Effector memory CD4-positive, alpha-beta T cell (primary cell): ENCODE results near the gene LRFN4.

Experiments used
- DNase-seq, 3 donors: peaks; one replicate each; pipeline ENCODE4 v3.0.0-alpha.2; 2020
- H3K27ac ChIP-seq: 2 replicates; pipeline ENCODE4 v1.7.0; 2013; ENCODE audit warnings: mild to moderate bottlenecking, low read length, moderate library complexity; ENCODE audit not compliant: insufficient read depth, poor library complexity, severe bottlenecking
- H3K27me3 ChIP-seq: replicated peaks from 2 replicates; pipeline ENCODE4 v1.7.0; 2013; ENCODE audit warnings: mild to moderate bottlenecking, low read length; ENCODE audit not compliant: insufficient read depth, control insufficient read depth, poor library complexity, severe bottlenecking
- H3K36me3 ChIP-seq: 2 replicates; pipeline ENCODE4 v1.7.0; 2013; ENCODE audit warnings: mild to moderate bottlenecking, low read length, moderate library complexity; ENCODE audit not compliant: control insufficient read depth, insufficient read depth
- H3K4me1 ChIP-seq: 2 replicates; pipeline ENCODE4 v1.7.0; 2013; ENCODE audit warnings: low read length, mild to moderate bottlenecking; ENCODE audit not compliant: control insufficient read depth, insufficient read depth, poor library complexity, severe bottlenecking
- H3K4me3 ChIP-seq: 2 replicates; pipeline ENCODE4 v1.7.0; 2013; ENCODE audit warnings: low read length, low read depth, mild to moderate bottlenecking; ENCODE audit not compliant: insufficient read depth, poor library complexity, severe bottlenecking
- H3K9me3 ChIP-seq: 2 replicates; pipeline ENCODE4 v1.7.0; 2013; ENCODE audit warnings: mild to moderate bottlenecking, low read length, moderate library complexity; ENCODE audit not compliant: control insufficient read depth

The LRFN4 gene

DNA sequence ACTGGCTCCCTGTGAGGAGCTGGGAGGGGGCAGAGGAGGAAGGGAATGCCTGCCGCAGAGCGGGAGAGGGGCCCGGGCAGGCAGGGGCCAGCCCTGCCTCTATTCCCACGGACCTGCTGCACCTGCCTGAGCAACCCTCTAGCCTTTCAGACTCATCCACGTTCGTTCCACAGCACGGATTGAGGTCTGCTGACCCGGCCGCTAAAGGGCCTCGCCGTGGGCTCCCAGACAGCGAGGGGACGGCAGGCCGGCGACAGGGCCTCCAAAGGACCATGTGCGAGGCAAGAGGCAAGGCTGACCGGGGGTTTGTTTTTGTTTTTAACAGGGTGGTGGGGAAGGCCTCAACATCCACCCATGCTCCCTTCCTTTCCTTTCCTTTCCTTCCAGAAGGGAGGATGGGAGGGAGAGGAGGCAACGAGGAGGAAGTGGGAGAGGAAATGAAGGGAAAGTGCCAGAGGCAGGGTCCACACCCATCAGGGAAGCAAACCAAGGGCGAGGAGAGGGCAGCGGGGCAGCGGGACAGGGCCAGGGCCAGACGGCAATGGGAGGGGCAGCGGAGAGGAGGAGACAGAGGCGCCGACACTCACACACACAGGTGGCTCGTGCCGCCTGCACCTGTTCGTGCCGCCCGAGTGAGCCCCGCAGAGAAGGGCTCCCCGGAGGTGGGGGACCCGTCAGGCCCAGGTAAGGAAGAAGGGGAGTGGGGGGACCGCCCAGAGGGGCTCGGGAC, 7.5 kb downstream of the LRFN4 start:
- H3K27ac ChIP-seq: no peak overlapping the region
- no peaks in the 10 kb centered on the region for H3K9me3 ChIP-seq
- H3K27me3 ChIP-seq: no peaks in the 10 kb centered on the region
- no peaks in the 10 kb centered on the region for H3K36me3 ChIP-seq
- no peak for DNase-seq
- no peak overlapping the region for H3K4me3 ChIP-seq
- H3K4me1 ChIP-seq: peaks cover 5% of the 10 kb centered on the region

DNA sequence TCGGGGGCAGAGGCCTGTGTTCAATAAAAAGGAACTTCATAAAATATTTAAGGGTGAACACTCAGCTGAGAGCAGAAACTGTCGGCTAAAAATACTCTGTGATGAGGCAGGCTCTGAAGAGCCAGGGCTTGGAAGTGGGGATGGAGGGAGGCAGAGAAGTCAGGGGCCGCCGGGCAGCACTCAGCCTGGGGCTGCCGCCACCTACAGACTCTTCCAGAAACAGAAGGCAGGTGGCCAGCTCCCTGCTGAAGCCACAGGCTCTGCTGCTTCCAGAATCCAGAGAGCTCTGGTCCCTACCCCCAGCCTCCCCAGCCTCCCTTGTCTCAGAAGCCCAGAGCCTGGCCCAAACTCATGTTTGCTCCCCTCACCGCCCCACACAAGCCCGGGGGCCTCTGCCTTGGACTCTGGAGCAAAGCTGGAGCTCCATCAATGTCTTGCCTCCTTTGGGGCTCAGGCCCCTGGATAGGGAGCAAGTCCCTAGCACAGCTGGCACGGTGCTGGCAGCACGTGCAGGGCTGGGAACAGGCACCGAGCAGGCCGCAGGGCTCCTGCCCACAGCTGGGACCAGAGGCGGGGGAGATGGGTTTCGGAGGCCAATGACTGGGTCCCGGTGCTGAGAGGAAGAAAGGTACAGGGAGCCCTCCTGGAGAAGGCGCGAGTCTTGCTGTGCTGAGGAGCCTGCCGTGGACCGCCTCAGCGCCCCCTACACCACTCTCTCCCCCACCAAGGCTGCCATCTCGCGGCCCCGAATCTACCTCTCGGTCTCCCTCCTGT, 8.2 kb downstream of the LRFN4 start:
- Histone ChIP-seq H3K27ac (no peak overlapping the region), H3K4me1 (peaks cover 5% of the 10 kb centered on the region), H3K27me3 (no peaks in the 10 kb centered on the region), H3K4me3 (no peak overlapping the region), H3K36me3 (no peaks in the 10 kb centered on the region), H3K9me3 (no peaks in the 10 kb centered on the region)
- DNase-seq: no peak

DNA sequence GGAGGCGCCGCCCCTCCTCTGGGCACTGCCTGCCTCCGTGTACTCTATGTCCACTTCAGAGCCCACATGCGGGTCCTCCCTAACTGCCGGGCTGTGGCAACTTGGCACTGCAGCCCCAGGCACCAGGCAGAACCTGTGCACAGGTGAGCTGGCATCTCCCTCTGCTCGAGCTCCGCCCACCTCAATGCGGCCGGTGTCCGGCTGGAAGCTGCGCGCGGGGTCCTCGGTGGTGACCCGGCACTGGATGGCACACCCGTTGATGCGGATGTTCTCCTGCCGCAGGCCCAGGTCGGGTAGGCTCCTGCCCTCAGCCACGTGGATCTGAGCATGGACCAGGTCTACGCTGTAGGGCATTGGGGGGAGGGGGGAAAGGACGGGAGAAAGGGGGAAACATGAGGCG, 9.1 kb downstream of the LRFN4 start:
- H3K27ac ChIP-seq: no peak overlapping the region
- H3K27me3 ChIP-seq: no peaks in the 10 kb centered on the region
- no peak for DNase-seq
- no peaks in the 10 kb centered on the region for H3K9me3 ChIP-seq
- peaks cover 5% of the 10 kb centered on the region for H3K4me1 ChIP-seq
- H3K36me3 ChIP-seq: no peaks in the 10 kb centered on the region
- no peak overlapping the region for H3K4me3 ChIP-seq

DNA sequence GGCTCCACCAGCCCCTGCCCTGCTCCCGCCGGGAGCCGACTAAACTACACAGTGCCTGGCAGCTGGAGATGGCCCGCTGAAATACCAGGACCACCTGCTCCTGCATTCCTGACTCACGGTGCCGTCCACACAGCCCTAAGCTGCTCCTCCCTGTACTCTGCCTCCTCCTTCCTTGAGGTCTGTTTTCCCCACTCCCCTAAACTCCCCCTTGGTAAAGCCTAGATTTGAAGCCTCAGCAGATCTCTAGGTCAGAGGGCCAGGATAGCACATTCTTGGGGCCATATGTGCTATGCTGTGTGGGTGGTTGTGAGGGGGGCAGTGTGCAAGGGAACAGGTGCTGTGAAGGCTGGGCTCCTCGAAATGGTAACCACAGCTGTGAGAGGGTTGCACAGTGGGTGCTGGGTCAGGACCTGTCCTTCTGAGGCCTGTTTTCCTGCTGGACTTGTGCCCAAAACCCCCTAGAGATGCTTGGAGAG, 9.7 kb downstream of the LRFN4 start:
- H3K27me3 ChIP-seq: no peaks in the 10 kb centered on the region
- no peak overlapping the region for H3K27ac ChIP-seq
- no peak overlapping the region for H3K4me3 ChIP-seq
- H3K36me3 ChIP-seq: no peaks in the 10 kb centered on the region
- no peaks in the 10 kb centered on the region for H3K9me3 ChIP-seq
- DNase-seq: no peak
- H3K4me1 ChIP-seq: peaks cover 5% of the 10 kb centered on the region

DNA sequence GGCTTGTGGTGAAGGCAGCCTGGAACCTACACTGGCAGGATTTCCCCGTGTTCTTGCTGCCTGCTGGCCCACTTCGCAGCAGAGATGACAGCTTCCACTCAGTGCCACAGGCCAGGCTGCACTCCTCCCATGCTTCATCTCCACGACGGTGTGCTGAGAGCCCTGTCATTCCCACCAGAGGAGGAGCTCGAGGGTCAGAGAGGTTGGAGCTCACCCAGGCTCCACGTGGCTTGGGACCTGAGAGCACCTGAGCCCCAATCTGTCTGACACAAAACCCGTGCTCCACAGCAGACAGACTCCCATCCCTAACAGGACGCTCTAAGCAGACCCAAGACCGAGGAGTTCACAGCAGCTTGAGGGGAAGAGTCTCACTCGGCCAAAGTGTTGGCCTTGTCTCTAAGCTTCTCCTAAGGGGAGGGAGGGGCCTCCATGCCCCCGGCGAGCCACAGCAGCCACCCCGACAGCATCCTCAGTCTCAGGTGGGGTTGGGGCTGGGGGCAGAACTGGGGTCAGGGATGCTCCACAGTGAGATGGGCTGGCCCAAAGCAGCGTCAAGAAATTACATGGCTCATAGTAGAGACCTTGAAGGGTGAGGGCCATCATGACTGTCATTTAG, 10.7 kb downstream of the LRFN4 start:
- H3K4me1 ChIP-seq: peaks cover 5% of the 10 kb centered on the region
- H3K36me3 ChIP-seq: no peaks in the 10 kb centered on the region
- no peak overlapping the region for H3K4me3 ChIP-seq
- H3K27me3 ChIP-seq: no peaks in the 10 kb centered on the region
- no peak overlapping the region for H3K27ac ChIP-seq
- no peak for DNase-seq
- no peaks in the 10 kb centered on the region for H3K9me3 ChIP-seq

DNA sequence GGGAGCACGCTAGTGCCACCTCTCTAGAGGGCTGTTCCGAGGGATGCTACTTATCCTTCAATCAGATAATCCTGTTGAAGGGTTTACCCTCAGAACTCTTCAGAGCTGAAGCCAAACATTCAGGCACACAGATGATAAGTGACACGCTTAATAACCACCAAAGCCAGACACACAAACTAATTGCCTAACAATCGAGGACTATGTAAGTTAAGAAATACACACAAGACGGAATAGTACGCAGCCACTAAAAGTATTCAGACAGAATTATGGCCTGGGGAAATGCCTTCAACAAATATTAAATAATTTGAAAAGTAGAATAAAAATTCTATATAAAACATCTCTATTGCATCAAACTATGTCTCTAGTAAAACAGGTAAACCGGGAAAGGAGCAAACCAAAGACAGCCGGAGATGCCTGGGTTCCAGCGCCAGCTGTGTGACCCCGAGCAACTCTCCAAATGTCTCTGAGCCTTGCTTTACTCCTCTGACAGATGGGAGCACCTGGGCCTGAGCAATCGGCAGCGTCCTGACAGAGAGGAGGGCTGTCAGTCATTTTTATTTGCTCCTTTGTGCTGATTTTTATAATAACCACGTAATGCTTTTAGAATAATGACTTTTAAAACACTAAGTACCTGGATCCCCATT, 11.3 kb downstream of the LRFN4 start:
- Histone ChIP-seq H3K4me3 (no peak overlapping the region), H3K4me1 (peaks cover 5% of the 10 kb centered on the region), H3K9me3 (no peaks in the 10 kb centered on the region), H3K27ac (no peak overlapping the region), H3K27me3 (no peaks in the 10 kb centered on the region), H3K36me3 (no peaks in the 10 kb centered on the region)
- no peak for DNase-seq

DNA sequence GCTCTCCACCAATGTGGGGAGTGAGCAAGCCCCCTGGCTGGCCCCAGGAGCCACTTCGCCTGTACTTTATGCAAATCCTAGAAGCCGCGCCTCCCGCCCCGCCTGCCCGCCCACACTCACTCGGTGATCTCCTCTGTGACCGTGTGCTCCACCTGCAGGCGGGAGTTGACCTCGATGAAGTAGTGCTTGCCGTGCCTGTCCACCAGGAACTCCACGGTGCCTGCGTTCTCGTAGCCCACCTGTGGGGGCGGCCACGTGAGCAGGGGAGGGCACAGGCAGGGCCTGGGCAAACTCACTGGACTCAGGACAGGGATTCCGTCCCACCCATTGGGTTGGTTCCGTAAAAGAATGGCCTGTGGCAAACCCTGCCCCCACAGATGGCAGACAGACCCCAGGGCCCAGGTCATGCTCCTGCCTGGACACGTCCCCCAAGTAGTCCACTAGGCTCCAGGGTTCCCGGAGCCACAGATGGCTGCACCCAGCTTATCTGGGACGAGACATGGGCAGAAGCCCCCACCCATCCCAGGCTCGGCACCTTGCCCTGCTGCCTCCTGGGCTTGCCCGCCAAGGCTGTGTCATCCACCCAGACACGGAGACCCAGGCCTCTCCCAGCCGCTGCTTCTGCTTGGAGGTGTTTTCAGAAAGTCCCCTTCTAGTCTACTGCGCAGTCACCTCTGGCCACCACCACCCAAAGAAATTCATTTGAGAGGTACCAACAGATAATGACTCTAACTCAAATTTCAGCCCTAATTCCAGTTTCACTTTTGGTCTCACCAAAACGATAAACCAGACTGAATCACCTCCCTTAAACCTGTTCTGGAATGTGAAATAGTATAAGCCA, 12.1 kb downstream of the LRFN4 start:
- H3K4me3 ChIP-seq: no peak overlapping the region
- H3K9me3 ChIP-seq: no peaks in the 10 kb centered on the region
- no peaks in the 10 kb centered on the region for H3K27me3 ChIP-seq
- H3K4me1 ChIP-seq: peaks cover 5% of the 10 kb centered on the region
- no peak overlapping the region for H3K27ac ChIP-seq
- DNase-seq: peak; percentile 50 to 63 (median 55)
- H3K36me3 ChIP-seq: no peaks in the 10 kb centered on the region

DNA sequence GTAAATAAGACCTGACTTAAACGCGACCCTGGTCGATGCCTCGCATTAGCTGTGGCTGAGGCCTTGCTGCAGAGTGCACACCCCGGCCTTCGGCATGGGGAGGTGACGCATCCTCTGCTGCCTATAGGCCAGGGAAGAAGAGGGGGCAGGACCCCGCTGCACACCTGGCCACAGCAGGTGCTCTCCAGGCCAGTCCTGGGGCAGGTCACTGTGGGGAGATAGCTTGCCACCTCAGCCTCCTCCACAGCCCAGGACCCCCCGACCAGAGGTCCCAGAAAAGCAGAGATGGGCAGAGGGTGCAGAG, 12.7 kb downstream of the LRFN4 start:
- Histone ChIP-seq H3K4me3 (no peak overlapping the region), H3K36me3 (no peaks in the 10 kb centered on the region), H3K27ac (no peak overlapping the region), H3K9me3 (no peaks in the 10 kb centered on the region), H3K4me1 (peaks cover 5% of the 10 kb centered on the region), H3K27me3 (no peaks in the 10 kb centered on the region)
- DNase-seq: no peak

DNA sequence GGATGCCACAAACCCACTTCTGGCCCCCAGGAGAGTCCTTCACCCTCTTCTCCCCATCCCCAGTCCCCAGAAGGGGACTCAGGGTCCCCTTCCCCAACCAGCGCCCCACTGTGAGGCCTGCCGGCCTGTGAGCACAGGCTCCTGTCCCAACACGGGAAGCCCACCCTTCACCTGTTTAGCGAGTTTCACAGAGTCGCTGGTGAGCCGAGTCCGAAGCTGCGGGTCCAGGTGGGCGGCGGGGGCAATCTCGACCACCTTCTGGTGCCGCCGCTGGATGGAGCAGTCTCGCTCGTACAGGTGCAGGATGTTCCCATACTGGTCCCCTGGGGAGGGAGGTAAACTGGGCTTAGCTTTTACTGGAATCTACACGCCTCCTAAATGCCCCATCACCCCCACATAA, 13.3 kb downstream of the LRFN4 start:
- no peaks in the 10 kb centered on the region for H3K27me3 ChIP-seq
- H3K4me3 ChIP-seq: no peak overlapping the region
- H3K4me1 ChIP-seq: peaks cover 5% of the 10 kb centered on the region
- no peak for DNase-seq
- H3K9me3 ChIP-seq: no peaks in the 10 kb centered on the region
- H3K27ac ChIP-seq: no peak overlapping the region
- no peaks in the 10 kb centered on the region for H3K36me3 ChIP-seq
